HL-60 (cell line): Measurements from ENCODE around the gene RNF151.

ENCODE experiments used
- DNase-seq, 2 experiments: peaks; one replicate each; pipeline ENCODE4 v3.0.0-alpha.2; 2010 to 2020; ENCODE audit warnings: low read depth in 1 of 2, low spot score in 1 of 2
- H3K27ac ChIP-seq: fragments of 250-450 bp; sonication (Bioruptor Pico); replicated peaks from 2 replicates; pipeline ENCODE4 v1.5.1; 2020; ENCODE audit warnings: mild to moderate bottlenecking, moderate library complexity
- H3K27me3 ChIP-seq: fragments of 250-450 bp; sonication (Bioruptor Pico); 2 replicates; pipeline ENCODE4 v1.5.1; 2021; ENCODE audit warnings: mild to moderate bottlenecking, moderate library complexity; ENCODE audit not compliant: insufficient read depth, poor library complexity, severe bottlenecking
- H3K4me3 ChIP-seq: replicated peaks from 2 replicates; pipeline ENCODE4 v1.5.1; 2011; ENCODE audit warnings: mild to moderate bottlenecking, control low read depth, low read length; ENCODE audit not compliant: insufficient read depth
- CTCF ChIP-seq: IDR thresholded peaks from one replicate; pipeline ENCODE4 v1.5.1; 2011; ENCODE audit warnings: low read length, control low read depth, inconsistent platforms; ENCODE audit not compliant: insufficient read depth
- GABPA ChIP-seq: IDR thresholded peaks from 2 replicates; pipeline ENCODE4 v1.6.1; 2012; ENCODE audit warnings: low read depth
- POLR2AphosphoS5 ChIP-seq: IDR thresholded peaks from 2 replicates; pipeline ENCODE4 v1.6.1; 2012; ENCODE audit warnings: low read depth
- SPI1 ChIP-seq: IDR thresholded peaks from 2 replicates; pipeline ENCODE4 v1.6.1; 2012; ENCODE audit warnings: low read depth, mild to moderate bottlenecking, borderline replicate concordance
- TF ChIP-seq, protein P1 (sequence below): IDR thresholded peaks from 2 replicates; pipeline ENCODE4 v1.6.1; 2012; ENCODE audit warnings: low read depth; ENCODE audit not compliant: insufficient replicate concordance

RNF151 gene

DNA sequence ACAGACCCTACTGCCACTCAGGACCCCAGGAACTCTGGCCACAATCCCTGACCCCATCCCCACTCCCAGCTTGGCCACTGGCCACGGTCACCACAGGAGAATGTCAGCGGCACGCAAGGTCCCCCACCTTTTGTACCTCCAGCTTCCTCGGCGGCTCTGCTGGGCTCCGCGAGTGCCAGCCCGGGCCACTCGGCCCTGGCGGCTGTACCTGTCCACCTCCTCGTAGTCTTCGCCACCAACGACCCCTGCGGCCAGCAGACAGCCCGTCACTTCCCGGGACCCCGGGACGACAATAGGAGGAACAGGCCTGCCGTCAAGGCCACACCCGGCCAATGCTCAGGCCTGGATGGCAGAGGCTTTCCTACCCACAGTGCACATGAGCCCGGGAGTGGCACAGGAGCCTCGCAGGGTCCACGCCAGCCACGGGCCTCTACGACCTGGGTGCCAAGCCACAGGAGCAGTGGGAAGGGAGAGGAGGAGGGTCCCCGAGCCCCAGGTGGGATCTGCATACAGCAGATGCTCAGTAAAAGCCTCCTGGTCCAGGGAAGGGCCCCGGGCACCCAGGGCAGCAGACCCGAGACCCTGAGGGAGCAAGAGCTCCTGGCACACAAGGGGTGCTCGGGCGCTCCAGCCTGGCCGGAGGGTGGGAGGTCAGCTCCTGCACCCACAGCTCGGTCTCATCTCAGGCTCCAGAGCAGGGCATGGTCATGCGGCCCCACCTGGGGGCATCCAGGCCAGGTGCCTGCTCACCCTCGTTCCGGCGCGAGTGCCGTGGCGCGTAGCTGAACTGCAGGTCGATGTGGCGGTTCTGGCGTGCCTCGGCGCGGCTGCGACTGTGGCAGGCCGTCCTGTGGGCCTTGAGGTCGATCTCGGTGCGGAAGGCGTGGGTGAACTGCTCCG lies 35.0 kb downstream of the RNF151 start:
- no peak for DNase-seq
- H3K27ac ChIP-seq: no peak overlapping the region
- no peaks in the 10 kb centered on the region for H3K27me3 ChIP-seq
- H3K4me3 ChIP-seq: no peak overlapping the region
- TF ChIP-seq, protein P1, sequence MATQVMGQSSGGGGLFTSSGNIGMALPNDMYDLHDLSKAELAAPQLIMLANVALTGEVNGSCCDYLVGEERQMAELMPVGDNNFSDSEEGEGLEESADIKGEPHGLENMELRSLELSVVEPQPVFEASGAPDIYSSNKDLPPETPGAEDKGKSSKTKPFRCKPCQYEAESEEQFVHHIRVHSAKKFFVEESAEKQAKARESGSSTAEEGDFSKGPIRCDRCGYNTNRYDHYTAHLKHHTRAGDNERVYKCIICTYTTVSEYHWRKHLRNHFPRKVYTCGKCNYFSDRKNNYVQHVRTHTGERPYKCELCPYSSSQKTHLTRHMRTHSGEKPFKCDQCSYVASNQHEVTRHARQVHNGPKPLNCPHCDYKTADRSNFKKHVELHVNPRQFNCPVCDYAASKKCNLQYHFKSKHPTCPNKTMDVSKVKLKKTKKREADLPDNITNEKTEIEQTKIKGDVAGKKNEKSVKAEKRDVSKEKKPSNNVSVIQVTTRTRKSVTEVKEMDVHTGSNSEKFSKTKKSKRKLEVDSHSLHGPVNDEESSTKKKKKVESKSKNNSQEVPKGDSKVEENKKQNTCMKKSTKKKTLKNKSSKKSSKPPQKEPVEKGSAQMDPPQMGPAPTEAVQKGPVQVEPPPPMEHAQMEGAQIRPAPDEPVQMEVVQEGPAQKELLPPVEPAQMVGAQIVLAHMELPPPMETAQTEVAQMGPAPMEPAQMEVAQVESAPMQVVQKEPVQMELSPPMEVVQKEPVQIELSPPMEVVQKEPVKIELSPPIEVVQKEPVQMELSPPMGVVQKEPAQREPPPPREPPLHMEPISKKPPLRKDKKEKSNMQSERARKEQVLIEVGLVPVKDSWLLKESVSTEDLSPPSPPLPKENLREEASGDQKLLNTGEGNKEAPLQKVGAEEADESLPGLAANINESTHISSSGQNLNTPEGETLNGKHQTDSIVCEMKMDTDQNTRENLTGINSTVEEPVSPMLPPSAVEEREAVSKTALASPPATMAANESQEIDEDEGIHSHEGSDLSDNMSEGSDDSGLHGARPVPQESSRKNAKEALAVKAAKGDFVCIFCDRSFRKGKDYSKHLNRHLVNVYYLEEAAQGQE: no peak
- TF ChIP-seq GABPA: no peak
- TF ChIP-seq SPI1: no peak

DNA sequence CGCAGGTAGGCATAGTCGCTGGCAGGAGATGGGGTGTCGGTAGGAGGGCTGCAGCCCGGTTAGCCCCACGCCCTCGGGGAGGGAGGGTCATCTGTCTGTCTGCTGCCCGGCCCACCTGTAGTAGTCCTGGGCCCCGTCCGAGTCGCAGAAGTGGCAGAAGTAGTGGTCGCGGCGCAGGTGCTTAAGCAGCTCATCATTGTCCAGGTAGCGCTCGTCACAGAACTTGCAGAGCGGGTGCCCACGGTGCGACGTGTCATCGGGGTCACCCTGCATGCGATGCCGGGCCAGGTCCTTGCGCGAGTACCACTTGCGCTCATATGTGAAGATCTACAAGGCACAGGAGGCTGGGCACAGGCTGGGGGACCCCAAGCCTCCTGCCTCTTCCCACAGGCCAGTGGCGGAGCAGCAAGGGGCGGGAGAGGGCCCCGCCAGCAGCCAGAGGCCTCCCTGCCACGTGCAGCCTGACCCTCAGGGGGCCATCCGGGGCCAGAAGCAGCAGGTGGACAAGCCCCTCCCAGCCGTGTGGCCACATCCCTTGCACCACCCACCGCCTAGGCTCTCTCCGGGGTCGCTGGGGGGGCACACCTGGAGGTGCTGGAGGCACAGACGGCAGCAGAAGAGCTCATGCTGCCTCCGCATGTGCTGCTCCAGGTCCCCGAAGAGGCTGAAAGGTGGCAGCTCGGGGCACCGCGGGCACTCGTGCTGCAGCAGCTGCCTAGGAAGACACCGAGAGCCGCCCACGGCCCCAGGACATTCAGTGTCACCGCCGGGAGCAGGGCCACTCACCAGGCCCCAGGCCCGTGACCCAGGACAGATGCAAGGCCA lies 36.0 kb downstream of the RNF151 start:
- Histone ChIP-seq H3K27ac (no peak overlapping the region), H3K4me3 (no peak overlapping the region), H3K27me3 (no peaks in the 10 kb centered on the region)
- no peak for DNase-seq
- TF ChIP-seq CTCF (no peak), POLR2AphosphoS5 (0 out of 2 replicates have a peak, but pooled peaks have one; percentile 12)

- Histone ChIP-seq H3K27me3 (no peaks in the 10 kb centered on the region), H3K4me3 (no peak overlapping the region), H3K27ac (no peak overlapping the region)
- no peak for DNase-seq
- TF ChIP-seq, protein P1: no peak
- TF ChIP-seq GABPA (no peak), SPI1 (no peak), POLR2AphosphoS5 (no peak), CTCF (no peak)
These were observed 36.7 kb downstream of the RNF151 start for GRCh38 chr16:2003231-2003826.
